ENCODE measurements around the gene GLDN. TPM values are rescaled to one million over a fixed set of nuclear protein-coding genes. Genes with fewer than 3 reads are reported as not detected.

The GLDN gene
- total RNA-seq, 1 donor from 2014 or later: not detected

DNA sequence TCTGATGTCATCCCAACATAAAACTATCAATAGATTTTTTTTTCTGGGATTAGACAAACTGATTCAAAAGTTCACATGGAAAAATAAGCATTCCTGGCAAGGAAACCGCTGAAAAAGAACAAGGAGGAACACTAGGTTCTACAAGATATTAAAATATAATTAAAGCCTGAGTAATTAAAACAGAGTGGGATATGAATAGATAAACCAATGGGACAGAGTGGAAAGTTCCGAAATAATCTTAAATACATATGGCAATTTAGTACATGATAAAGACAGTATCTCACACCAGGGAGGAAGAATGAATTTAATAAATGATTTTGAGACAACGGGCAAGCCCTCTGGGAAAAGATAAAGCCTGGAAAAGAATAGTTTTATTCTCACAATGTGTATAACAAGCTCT, 4.7 kb downstream of the GLDN start:
- DNase-seq (ENCODE audit: extremely low spot score, unreplicated experiment): no peak
- peaks cover 6% of the 10 kb centered on the region for H3K4me1 Mint-ChIP-seq (ENCODE audit: unreplicated experiment)
- no peak overlapping the region for H3K27ac Mint-ChIP-seq (ENCODE audit: unreplicated experiment)
- H3K4me3 Mint-ChIP-seq (ENCODE audit: unreplicated experiment): no peak overlapping the region
- peaks cover 48% of the 10 kb centered on the region for H3K27me3 Mint-ChIP-seq (ENCODE audit: unreplicated experiment)
- no peaks in the 10 kb centered on the region for H3K36me3 Mint-ChIP-seq (ENCODE audit: unreplicated experiment)
- TF ChIP-seq CTCF (IDR thresholded peaks at IDR 0.05): no peak
- H3K9me3 Mint-ChIP-seq (ENCODE audit: unreplicated experiment): no peaks in the 10 kb centered on the region

DNA sequence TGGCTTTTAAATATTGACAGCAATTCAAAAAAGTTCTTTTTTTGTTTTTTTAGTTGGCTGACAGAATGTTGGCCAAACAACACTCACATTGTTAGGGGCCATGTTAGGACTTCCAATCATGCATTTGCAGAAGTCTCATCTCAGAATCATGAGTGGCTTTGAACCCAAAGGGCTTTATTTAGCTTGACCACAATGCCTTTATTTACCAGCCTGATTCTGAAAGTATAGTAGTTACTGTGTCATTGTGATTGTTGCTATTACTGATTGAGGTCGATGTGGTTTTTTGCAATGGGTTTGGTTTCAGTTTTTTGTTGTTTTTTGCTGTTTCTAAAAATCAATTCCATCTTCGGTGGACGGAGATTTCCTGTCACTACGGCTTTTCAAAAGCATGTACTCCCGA, 7.2 kb downstream of the GLDN start:
- H3K27ac Mint-ChIP-seq (ENCODE audit: unreplicated experiment): no peak overlapping the region
- no peak for DNase-seq (ENCODE audit: extremely low spot score, unreplicated experiment)
- peaks cover 6% of the 10 kb centered on the region for H3K4me1 Mint-ChIP-seq (ENCODE audit: unreplicated experiment)
- H3K27me3 Mint-ChIP-seq (ENCODE audit: unreplicated experiment): peaks cover 45% of the 10 kb centered on the region
- no peak for TF ChIP-seq CTCF (IDR thresholded peaks at IDR 0.05)
- no peak overlapping the region for H3K4me3 Mint-ChIP-seq (ENCODE audit: unreplicated experiment)
- H3K9me3 Mint-ChIP-seq (ENCODE audit: unreplicated experiment): no peaks in the 10 kb centered on the region
- no peaks in the 10 kb centered on the region for H3K36me3 Mint-ChIP-seq (ENCODE audit: unreplicated experiment)

DNA sequence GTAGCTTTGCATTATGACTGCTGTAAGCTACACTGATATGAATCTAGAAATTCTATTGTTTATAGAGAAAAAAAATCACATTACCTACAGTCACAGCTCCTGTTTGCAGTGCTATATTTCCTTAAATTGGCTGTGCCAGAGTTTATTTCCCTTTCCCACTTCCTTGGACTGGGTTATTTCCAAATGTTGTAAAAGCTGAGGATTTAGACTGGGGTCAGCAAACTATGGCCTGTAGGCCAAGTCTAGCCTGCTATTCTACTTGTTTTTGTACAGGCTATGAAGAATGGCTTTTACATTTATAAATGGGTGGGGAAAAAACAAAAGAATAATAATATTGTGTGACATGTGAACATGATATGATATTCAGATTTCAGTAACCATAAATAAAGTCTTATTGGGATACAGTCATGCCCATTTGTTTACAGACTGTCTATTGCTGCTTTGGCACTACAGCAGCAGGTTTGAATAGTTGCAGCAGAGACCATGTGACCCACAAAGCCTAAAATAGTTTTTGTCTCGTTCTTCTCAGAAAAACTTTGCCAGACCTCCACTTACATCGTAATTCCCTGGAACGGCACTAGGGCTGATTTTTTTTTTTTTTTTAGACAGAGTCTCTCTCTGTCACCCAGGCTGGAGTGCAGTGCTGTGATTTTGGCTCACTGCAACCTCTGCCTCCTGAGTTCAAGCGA, 7.8 kb downstream of the GLDN start:
- no peak for DNase-seq (ENCODE audit: extremely low spot score, unreplicated experiment)
- H3K4me3 Mint-ChIP-seq (ENCODE audit: unreplicated experiment): no peak overlapping the region

GRCh38 chr15:51350723-51351122, 9.3 kb downstream of the GLDN start:
- TF ChIP-seq CTCF (IDR thresholded peaks at IDR 0.05): no peak
- peaks cover 6% of the 10 kb centered on the region for H3K4me1 Mint-ChIP-seq (ENCODE audit: unreplicated experiment)
- no peaks in the 10 kb centered on the region for H3K9me3 Mint-ChIP-seq (ENCODE audit: unreplicated experiment)
- no peak for DNase-seq (ENCODE audit: extremely low spot score, unreplicated experiment)
- H3K36me3 Mint-ChIP-seq (ENCODE audit: unreplicated experiment): no peaks in the 10 kb centered on the region
- no peak overlapping the region for H3K27ac Mint-ChIP-seq (ENCODE audit: unreplicated experiment)
- peaks cover 51% of the 10 kb centered on the region for H3K27me3 Mint-ChIP-seq (ENCODE audit: unreplicated experiment)
- H3K4me3 Mint-ChIP-seq (ENCODE audit: unreplicated experiment): no peak overlapping the region

More for the DNA sequence above, 7.8 kb downstream of the GLDN start:
- peaks cover 6% of the 10 kb centered on the region for H3K4me1 Mint-ChIP-seq (ENCODE audit: unreplicated experiment)
- no peaks in the 10 kb centered on the region for H3K9me3 Mint-ChIP-seq (ENCODE audit: unreplicated experiment)
- no peak overlapping the region for H3K27ac Mint-ChIP-seq (ENCODE audit: unreplicated experiment)
- H3K36me3 Mint-ChIP-seq (ENCODE audit: unreplicated experiment): no peaks in the 10 kb centered on the region
- peaks cover 50% of the 10 kb centered on the region for H3K27me3 Mint-ChIP-seq (ENCODE audit: unreplicated experiment)
- no peak for TF ChIP-seq CTCF (IDR thresholded peaks at IDR 0.05)

DNA sequence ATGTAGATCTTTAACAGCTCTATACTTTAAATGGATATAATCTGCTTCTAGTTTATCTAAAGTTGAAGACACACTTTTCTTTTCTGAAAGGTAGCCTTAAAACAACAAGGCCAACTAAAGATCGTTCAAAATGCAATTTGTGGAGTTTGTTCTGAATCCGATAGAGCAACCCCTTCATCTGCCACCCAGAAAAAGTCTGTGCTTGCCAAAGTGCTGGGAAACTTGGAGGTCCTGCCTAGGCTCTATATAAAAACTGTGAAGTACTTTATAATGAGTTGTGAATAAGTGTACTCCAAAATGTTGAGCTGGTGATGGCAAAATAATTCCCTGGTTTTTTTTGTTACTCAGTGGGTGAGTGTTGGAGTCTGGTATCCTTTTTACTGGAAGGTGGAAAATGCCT, 12.5 kb downstream of the GLDN start:
- DNase-seq (ENCODE audit: extremely low spot score, unreplicated experiment): no peak
- no peak overlapping the region for H3K27ac Mint-ChIP-seq (ENCODE audit: unreplicated experiment)
- H3K4me3 Mint-ChIP-seq (ENCODE audit: unreplicated experiment): no peak overlapping the region
- H3K9me3 Mint-ChIP-seq (ENCODE audit: unreplicated experiment): no peaks in the 10 kb centered on the region
- peaks cover 3% of the 10 kb centered on the region for H3K4me1 Mint-ChIP-seq (ENCODE audit: unreplicated experiment)
- no peak for TF ChIP-seq CTCF (IDR thresholded peaks at IDR 0.05)
- peaks cover 30% of the 10 kb centered on the region for H3K27me3 Mint-ChIP-seq (ENCODE audit: unreplicated experiment)
- H3K36me3 Mint-ChIP-seq (ENCODE audit: unreplicated experiment): no peaks in the 10 kb centered on the region

All from osteocyte (in vitro differentiated cells).